LNCAP (cell line): ENCODE measurements around the gene ZNF567.

Experiments
- CTCF ChIP-seq: fragments of 450-650 bp; IDR thresholded peaks from 2 replicates; pipeline ENCODE4 v1.5.1; 2017; ENCODE audit warnings: mild to moderate bottlenecking

Gene ZNF567

GRCh38 chr19:36719687-36720556, 32.5 kb downstream of the ZNF567 start:
- TF ChIP-seq CTCF = no peak

GRCh38 chr19:36736166-36736565, 48.8 kb downstream of the ZNF567 start:
- peak; percentile 19; the same call in 1 of the 2 replicates for TF ChIP-seq CTCF

- no peak for TF ChIP-seq CTCF
Observed at GRCh38 chr19:36745870-36746269, 58.5 kb downstream of the ZNF567 start.

GRCh38 chr19:36747750-36748149, 60.3 kb downstream of the ZNF567 start:
- no peak for TF ChIP-seq CTCF

- no peak for TF ChIP-seq CTCF
Observed at GRCh38 chr19:36748431-36749275, 61.2 kb downstream of the ZNF567 start.

- TF ChIP-seq CTCF = no peak
Observed at GRCh38 chr19:36750066-36750691, 62.8 kb downstream of the ZNF567 start.
